ENCODE results near the gene ADAM30. TPM values are rescaled to one million over a fixed set of nuclear protein-coding genes. Genes with fewer than 3 reads are reported as not detected.

ADAM30 gene
- total and polyA plus RNA-seq, 12 donors, result not detected

DNA sequence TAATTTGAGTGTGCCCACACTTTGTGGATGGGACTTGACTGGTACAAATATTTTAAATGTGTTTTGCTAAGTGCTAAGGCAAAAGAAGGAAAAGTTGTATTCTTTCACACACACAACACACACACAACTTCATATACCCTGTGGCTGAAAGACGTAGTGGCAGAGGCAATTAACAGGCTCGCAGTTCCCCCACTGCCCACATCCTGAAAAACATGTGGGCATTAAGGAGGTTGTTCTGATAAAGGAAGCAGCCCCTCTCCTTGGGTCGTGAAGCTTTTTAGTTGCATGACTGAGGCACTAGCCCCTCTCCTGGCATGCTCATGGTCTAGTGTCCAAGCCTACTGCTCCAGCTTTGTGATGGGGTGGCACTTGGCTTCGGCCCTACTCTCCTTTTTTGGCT lies 14.3 kb upstream of the ADAM30 start:
- Histone ChIP-seq H3K27ac (no peak overlapping the region), H3K27me3 (no peaks in the 10 kb centered on the region), H3K4me3 (no peak overlapping the region), H3K36me3 (peaks cover 0 to 31% (median 9%) of the 10 kb centered on the region in 9 donors), H3K4me1 (no peaks in the 10 kb centered on the region), H3K9me3 (peaks cover 0 to 3% (median 0%) of the 10 kb centered on the region in 11 donors)
- intact Hi-C loops (cut with DNase I), result no loop called here
- TF ChIP-seq CTCF (IDR thresholded peaks at IDR 0.05), result no peak
- ATAC-seq (no peak), DNase-seq (no peak)
- WGBS, 2 donors, result 57 to 65% methylated on average over 4 of the region's 4 CpGs

DNA sequence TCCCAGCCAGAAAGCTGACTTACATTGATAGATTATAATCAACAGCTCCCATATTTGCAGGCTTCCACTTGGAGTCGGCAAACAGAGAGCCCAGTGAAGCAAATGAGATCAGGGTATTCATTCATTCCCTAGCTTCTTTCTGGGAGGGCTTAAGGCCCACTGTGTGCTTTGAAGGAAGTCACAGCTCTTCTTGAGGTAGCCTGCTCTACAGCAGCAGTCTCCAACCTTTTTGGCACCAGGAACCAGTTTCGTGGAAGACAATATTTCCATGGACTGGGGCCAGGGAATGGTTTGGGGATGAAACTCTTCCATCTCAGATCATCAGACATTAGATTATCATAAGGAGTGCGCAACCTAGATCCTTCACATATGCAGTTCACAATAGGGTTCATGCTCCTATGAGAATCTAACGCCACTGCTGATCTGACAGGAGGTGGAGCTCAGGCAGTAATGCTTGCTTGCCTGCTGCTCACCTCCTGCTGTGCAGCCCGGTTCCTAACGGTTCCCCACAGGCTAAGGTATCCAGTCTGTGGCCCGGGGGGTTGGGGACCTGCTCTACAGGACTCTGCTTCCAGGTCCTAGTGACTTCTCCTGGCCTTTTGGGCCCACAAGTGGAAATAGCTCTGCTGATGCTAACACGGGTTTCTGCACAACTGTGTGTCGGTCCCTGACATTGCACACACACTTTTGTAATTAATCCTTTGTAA lies 13.7 kb upstream of the ADAM30 start:
- peaks cover 0 to 26% (median 4%) of the 10 kb centered on the region in 9 donors for H3K36me3 ChIP-seq
- no peaks in the 10 kb centered on the region for H3K27me3 ChIP-seq
- no peak for ATAC-seq
- intact Hi-C loops (cut with DNase I), result no loop called here
- DNase-seq, result no peak
- no peak for TF ChIP-seq CTCF (IDR thresholded peaks at IDR 0.05)
- no peaks in the 10 kb centered on the region for H3K4me1 ChIP-seq
- H3K4me3 ChIP-seq, result no peak overlapping the region
- peaks cover 0 to 9% (median 0%) of the 10 kb centered on the region in 11 donors for H3K9me3 ChIP-seq
- WGBS, 2 donors, result 67 to 70% methylated on average over 9 of the region's 9 CpGs
- H3K27ac ChIP-seq, result no peak overlapping the region

- H3K4me1 ChIP-seq, result no peaks in the 10 kb centered on the region
- no peaks in the 10 kb centered on the region for H3K27me3 ChIP-seq
- H3K9me3 ChIP-seq, result peaks cover 0 to 15% (median 0%) of the 10 kb centered on the region in 11 donors
- 83 to 89% methylated on average over 3 of the region's 3 CpGs for WGBS, 2 donors
- H3K36me3 ChIP-seq, result peaks cover 0 to 12% (median 0%) of the 10 kb centered on the region in 9 donors
- no peak for TF ChIP-seq CTCF (IDR thresholded peaks at IDR 0.05)
- intact Hi-C loops (cut with DNase I), result no loop called here
- DNase-seq (no peak), ATAC-seq (no peak)
- H3K27ac ChIP-seq, result no peak overlapping the region
- no peak overlapping the region for H3K4me3 ChIP-seq
These were observed 12.3 kb upstream of the ADAM30 start for GRCh38 chr1:119908661-119909060.

- H3K27ac ChIP-seq, result no peak overlapping the region
- no peak for ATAC-seq
- intact Hi-C loops (cut with DNase I), result no loop called here
- H3K27me3 ChIP-seq, result no peaks in the 10 kb centered on the region
- H3K4me3 ChIP-seq, result no peak overlapping the region
- no peaks in the 10 kb centered on the region for H3K4me1 ChIP-seq
- TF ChIP-seq CTCF (IDR thresholded peaks at IDR 0.05), result no peak
- H3K36me3 ChIP-seq, result no peaks in the 10 kb centered on the region
- no peak for DNase-seq
- 91 to 94% methylated on average over 4 of the region's 4 CpGs for WGBS, 2 donors
- H3K9me3 ChIP-seq, result peaks cover 0 to 15% (median 0%) of the 10 kb centered on the region in 11 donors
These were observed 10.8 kb upstream of the ADAM30 start for GRCh38 chr1:119906927-119907652.

Measured in heart right ventricle (tissue), 16 donors.